ENCODE data around the gene NOPCHAP1.
A peak's percentile ranks its signal among the peaks of the same experiment; 100 is the strongest.

The NOPCHAP1 gene

GRCh38 chr12:104955703-104956102, 30.4 kb upstream of the NOPCHAP1 start:
- Histone ChIP-seq H3K27me3 (ENCODE audit: control insufficient read depth in 1 of 2, insufficient read depth in 2 of 2, low read length in 2 of 2) (no peaks in the 10 kb centered on the region), H3K4me3 (ENCODE audit: low read depth in 1 of 2, low read length in 2 of 2) (no peak overlapping the region), H3K4me1 (ENCODE audit: insufficient read depth, low read length) (peaks cover 14% of the 10 kb centered on the region), H3K9me3 (ENCODE audit: low read length) (no peaks in the 10 kb centered on the region), H3K9ac (ENCODE audit: low read length) (no peak overlapping the region), H3K27ac (ENCODE audit: low read depth, low read length) (no peak overlapping the region), H3K36me3 (ENCODE audit: insufficient read depth, low read length) (no peaks in the 10 kb centered on the region)

- Histone ChIP-seq H3K27me3 (ENCODE audit: control insufficient read depth in 1 of 2, insufficient read depth in 2 of 2, low read length in 2 of 2) (no peaks in the 10 kb centered on the region), H3K36me3 (ENCODE audit: insufficient read depth, low read length) (no peaks in the 10 kb centered on the region), H3K27ac (ENCODE audit: low read depth, low read length) (peak overlapping the region; percentile 24), H3K9me3 (ENCODE audit: low read length) (no peaks in the 10 kb centered on the region), H3K4me3 (ENCODE audit: low read depth in 1 of 2, low read length in 2 of 2) (peak overlapping the region; percentile 39 to 74), H3K4me1 (ENCODE audit: insufficient read depth, low read length) (peaks cover 14% of the 10 kb centered on the region), H3K9ac (ENCODE audit: low read length) (no peak overlapping the region)
Measured at GRCh38 chr12:104956870-104957718, 29.0 kb upstream of the NOPCHAP1 start.

GRCh38 chr12:104957719-104958000, 28.5 kb upstream of the NOPCHAP1 start:
- H3K27me3 ChIP-seq (ENCODE audit: control insufficient read depth in 1 of 2, insufficient read depth in 2 of 2, low read length in 2 of 2), result no peaks in the 10 kb centered on the region
- no peaks in the 10 kb centered on the region for H3K9me3 ChIP-seq (ENCODE audit: low read length)
- peak overlapping the region; percentile 59 for H3K27ac ChIP-seq (ENCODE audit: low read depth, low read length)
- no peaks in the 10 kb centered on the region for H3K36me3 ChIP-seq (ENCODE audit: insufficient read depth, low read length)
- H3K9ac ChIP-seq (ENCODE audit: low read length), result no peak overlapping the region
- H3K4me1 ChIP-seq (ENCODE audit: insufficient read depth, low read length), result peaks cover 14% of the 10 kb centered on the region
- H3K4me3 ChIP-seq (ENCODE audit: low read depth in 1 of 2, low read length in 2 of 2), result peak overlapping the region; percentile 74 to 77

GRCh38 chr12:104958001-104958804, 27.9 kb upstream of the NOPCHAP1 start, which contains the start of gene SLC41A2:
SLC41A2 (minus strand) TSS chr12:104958290; CDS start chr12:104928527, 29,763 bp downstream.
- Histone ChIP-seq H3K27ac (ENCODE audit: low read depth, low read length) (peak within 1 kb of the TSS; percentile 59), H3K9ac (ENCODE audit: low read length) (peak within 1 kb of the TSS; percentile 11), H3K9me3 (ENCODE audit: low read length) (no peaks in the 10 kb centered on the region), H3K36me3 (ENCODE audit: insufficient read depth, low read length) (no peaks in the 10 kb centered on the region), H3K4me1 (ENCODE audit: insufficient read depth, low read length) (peaks cover 14% of the 10 kb centered on the region), H3K4me3 (ENCODE audit: low read depth in 1 of 2, low read length in 2 of 2) (peak within 1 kb of the TSS; percentile 74 to 77), H3K27me3 (ENCODE audit: control insufficient read depth in 1 of 2, insufficient read depth in 2 of 2, low read length in 2 of 2) (no peaks in the 10 kb centered on the region)

DNA sequence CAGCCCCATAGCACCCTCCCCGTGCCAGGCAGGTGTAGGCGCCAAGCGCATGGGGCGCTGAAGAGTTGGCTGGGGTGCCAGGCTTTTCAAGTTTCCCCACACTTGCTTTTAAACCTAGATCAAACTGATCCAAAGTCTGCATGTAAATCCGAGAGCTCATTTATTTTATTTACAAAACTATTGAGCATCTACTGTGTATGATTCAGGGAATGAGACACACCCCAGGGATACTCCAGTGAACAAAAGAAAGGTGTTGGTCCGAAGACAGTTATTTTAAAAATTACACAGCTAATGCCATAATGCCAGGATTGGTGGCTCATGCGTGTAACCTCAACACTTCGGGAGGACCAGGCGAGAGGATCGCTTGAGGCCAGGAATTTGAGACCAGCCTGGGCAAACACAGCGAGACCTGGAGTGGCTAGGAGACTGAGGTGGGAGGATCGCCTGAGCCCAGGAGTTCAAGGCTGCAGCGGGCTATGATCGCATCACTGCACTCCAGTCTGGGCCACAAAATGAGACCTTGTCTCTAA, 27.2 kb upstream of the NOPCHAP1 start:
- H3K27ac ChIP-seq (ENCODE audit: low read depth, low read length), result peak overlapping the region; percentile 5
- H3K4me1 ChIP-seq (ENCODE audit: insufficient read depth, low read length), result peaks cover 14% of the 10 kb centered on the region
- no peaks in the 10 kb centered on the region for H3K27me3 ChIP-seq (ENCODE audit: control insufficient read depth in 1 of 2, insufficient read depth in 2 of 2, low read length in 2 of 2)
- H3K9me3 ChIP-seq (ENCODE audit: low read length), result no peaks in the 10 kb centered on the region
- peak overlapping the region; percentile 11 for H3K9ac ChIP-seq (ENCODE audit: low read length)
- H3K36me3 ChIP-seq (ENCODE audit: insufficient read depth, low read length), result no peaks in the 10 kb centered on the region
- peak overlapping the region in 1 of 2 donors; percentile 74 for H3K4me3 ChIP-seq (ENCODE audit: low read depth in 1 of 2, low read length in 2 of 2)

GRCh38 chr12:104959335-104959841, 26.7 kb upstream of the NOPCHAP1 start:
- Histone ChIP-seq H3K4me3 (ENCODE audit: low read depth in 1 of 2, low read length in 2 of 2) (peak overlapping the region in 1 of 2 donors; percentile 74), H3K9me3 (ENCODE audit: low read length) (no peaks in the 10 kb centered on the region), H3K9ac (ENCODE audit: low read length) (no peak overlapping the region), H3K36me3 (ENCODE audit: insufficient read depth, low read length) (no peaks in the 10 kb centered on the region), H3K4me1 (ENCODE audit: insufficient read depth, low read length) (peaks cover 14% of the 10 kb centered on the region), H3K27me3 (ENCODE audit: control insufficient read depth in 1 of 2, insufficient read depth in 2 of 2, low read length in 2 of 2) (no peaks in the 10 kb centered on the region), H3K27ac (ENCODE audit: low read depth, low read length) (no peak overlapping the region)

DNA sequence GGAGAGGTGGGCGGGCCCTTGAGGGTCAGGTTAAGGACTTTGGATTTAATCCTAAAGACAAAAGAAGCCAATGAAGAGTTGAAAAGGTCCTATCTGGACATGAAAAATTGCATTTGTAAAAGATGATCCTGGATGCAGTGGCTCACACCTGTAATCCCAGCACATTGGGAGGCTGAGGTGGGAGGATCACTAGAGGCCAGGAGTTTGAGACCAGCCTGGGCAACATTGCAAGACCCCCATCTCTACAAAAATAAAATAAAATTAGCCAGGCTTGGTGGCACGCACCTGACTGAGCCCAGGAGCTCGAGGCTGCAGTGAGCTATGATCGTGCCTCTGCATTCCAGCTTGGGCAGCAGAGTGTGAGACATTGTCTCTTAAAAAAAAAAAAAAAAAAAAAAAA, 25.7 kb upstream of the NOPCHAP1 start:
- Histone ChIP-seq H3K27ac (ENCODE audit: low read depth, low read length) (no peak overlapping the region), H3K27me3 (ENCODE audit: control insufficient read depth in 1 of 2, insufficient read depth in 2 of 2, low read length in 2 of 2) (no peaks in the 10 kb centered on the region), H3K4me3 (ENCODE audit: low read depth in 1 of 2, low read length in 2 of 2) (no peak overlapping the region)

DNA sequence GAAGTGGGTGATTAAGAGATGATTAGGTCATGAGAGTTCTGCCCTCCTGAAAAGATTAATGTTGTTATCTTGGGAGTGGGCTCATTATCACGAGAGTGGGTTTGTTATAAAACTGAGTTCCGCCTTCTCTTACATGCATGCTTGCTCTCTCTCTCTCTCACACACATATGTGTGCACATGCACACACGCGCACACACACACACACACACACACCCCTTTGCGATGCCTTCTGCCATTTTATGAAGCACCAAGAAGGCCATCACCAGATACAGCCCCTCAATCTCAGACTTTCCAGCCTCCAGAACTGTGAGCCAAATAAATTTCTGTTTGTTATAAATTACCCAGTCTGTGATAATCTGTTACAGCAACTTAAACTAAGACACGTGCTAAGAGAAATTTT, 22.4 kb upstream of the NOPCHAP1 start:
- Histone ChIP-seq H3K27ac (ENCODE audit: low read depth, low read length) (no peak overlapping the region), H3K27me3 (ENCODE audit: control insufficient read depth in 1 of 2, insufficient read depth in 2 of 2, low read length in 2 of 2) (no peaks in the 10 kb centered on the region), H3K9me3 (ENCODE audit: low read length) (no peaks in the 10 kb centered on the region), H3K36me3 (ENCODE audit: insufficient read depth, low read length) (no peaks in the 10 kb centered on the region), H3K4me1 (ENCODE audit: insufficient read depth, low read length) (peaks cover 6% of the 10 kb centered on the region), H3K9ac (ENCODE audit: low read length) (no peak overlapping the region), H3K4me3 (ENCODE audit: low read depth in 1 of 2, low read length in 2 of 2) (no peak overlapping the region)

More for the DNA sequence above, 25.7 kb upstream of the NOPCHAP1 start:
- H3K9me3 ChIP-seq (ENCODE audit: low read length), result no peaks in the 10 kb centered on the region
- no peak overlapping the region for H3K9ac ChIP-seq (ENCODE audit: low read length)
- no peaks in the 10 kb centered on the region for H3K36me3 ChIP-seq (ENCODE audit: insufficient read depth, low read length)
- peaks cover 14% of the 10 kb centered on the region for H3K4me1 ChIP-seq (ENCODE audit: insufficient read depth, low read length)

- no peaks in the 10 kb centered on the region for H3K27me3 ChIP-seq (ENCODE audit: control insufficient read depth in 1 of 2, insufficient read depth in 2 of 2, low read length in 2 of 2)
- no peak overlapping the region for H3K9ac ChIP-seq (ENCODE audit: low read length)
- H3K9me3 ChIP-seq (ENCODE audit: low read length), result no peaks in the 10 kb centered on the region
- no peak overlapping the region for H3K4me3 ChIP-seq (ENCODE audit: low read depth in 1 of 2, low read length in 2 of 2)
- no peak overlapping the region for H3K27ac ChIP-seq (ENCODE audit: low read depth, low read length)
- no peaks in the 10 kb centered on the region for H3K36me3 ChIP-seq (ENCODE audit: insufficient read depth, low read length)
- peaks cover under 1% of the 10 kb centered on the region for H3K4me1 ChIP-seq (ENCODE audit: insufficient read depth, low read length)
Measured at GRCh38 chr12:104964167-104964855, 21.8 kb upstream of the NOPCHAP1 start.

GRCh38 chr12:104964856-104965205, 21.3 kb upstream of the NOPCHAP1 start:
- Histone ChIP-seq H3K27ac (ENCODE audit: low read depth, low read length) (no peak overlapping the region), H3K4me1 (ENCODE audit: insufficient read depth, low read length) (no peaks in the 10 kb centered on the region), H3K9ac (ENCODE audit: low read length) (no peak overlapping the region), H3K36me3 (ENCODE audit: insufficient read depth, low read length) (no peaks in the 10 kb centered on the region), H3K27me3 (ENCODE audit: control insufficient read depth in 1 of 2, insufficient read depth in 2 of 2, low read length in 2 of 2) (no peaks in the 10 kb centered on the region), H3K9me3 (ENCODE audit: low read length) (no peaks in the 10 kb centered on the region), H3K4me3 (ENCODE audit: low read depth in 1 of 2, low read length in 2 of 2) (no peak overlapping the region)

DNA sequence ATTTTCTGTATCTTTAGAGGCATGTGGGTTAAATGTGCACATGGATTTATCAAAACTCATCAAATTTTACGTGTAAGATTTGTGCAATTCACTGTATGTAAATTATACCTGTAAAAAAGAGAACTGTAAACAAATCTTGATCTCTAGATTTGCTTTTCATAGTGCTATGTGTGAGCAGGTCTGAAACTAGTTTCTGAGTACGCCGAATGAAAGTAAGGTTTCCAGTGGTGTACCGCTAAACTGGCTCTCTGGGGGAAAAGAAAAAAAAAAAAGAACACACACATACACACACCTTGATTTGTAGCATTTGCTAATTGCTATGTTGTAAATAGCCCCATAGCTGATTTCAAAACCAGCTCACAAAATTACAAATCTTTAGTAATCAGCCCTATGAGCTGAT, 19.4 kb upstream of the NOPCHAP1 start:
- Histone ChIP-seq H3K9me3 (ENCODE audit: low read length) (no peaks in the 10 kb centered on the region), H3K27ac (ENCODE audit: low read depth, low read length) (no peak overlapping the region), H3K4me3 (ENCODE audit: low read depth in 1 of 2, low read length in 2 of 2) (no peak overlapping the region), H3K4me1 (ENCODE audit: insufficient read depth, low read length) (no peaks in the 10 kb centered on the region), H3K27me3 (ENCODE audit: control insufficient read depth in 1 of 2, insufficient read depth in 2 of 2, low read length in 2 of 2) (no peaks in the 10 kb centered on the region), H3K9ac (ENCODE audit: low read length) (no peak overlapping the region), H3K36me3 (ENCODE audit: insufficient read depth, low read length) (no peaks in the 10 kb centered on the region)

All from muscle layer of colon (tissue), 2 donors.